ENCODE measurements around the gene CNIH1. TPM values are rescaled to one million over a fixed set of nuclear protein-coding genes. Genes with fewer than 3 reads are reported as not detected.

Gene CNIH1
- total RNA-seq, 1 experiment from 2014 or later, result 149 TPM

GRCh38 chr14:54451121-54451601, 10.0 kb upstream of the CNIH1 start:
- ChIA-PET POLR2A (no interaction called here), CTCF (no interaction called here), RAD21 (ENCODE audit: low non-redundant PET in 1 of 2, low total read pairs in 2 of 2, uncharacterized antibody in 2 of 2, unreplicated experiment in 2 of 2) (no interaction called here)
- H2AFZ ChIP-seq (ENCODE audit: low read depth, low read length, poor library complexity, severe bottlenecking), result no peak overlapping the region
- no peak for DNase-seq (ENCODE audit: low read depth, low spot score)
- TF ChIP-seq SIN3A (IDR thresholded peaks at IDR 0.05; ENCODE audit: low read depth), result no peak
- TF ChIP-seq ZBTB33 (IDR thresholded peaks at IDR 0.05; ENCODE audit: extremely low read depth, insufficient replicate concordance, low read length), result no peak
- no peak for TF ChIP-seq CBX3 (IDR thresholded peaks at IDR 0.05; ENCODE audit: low read depth)
- no peak for TF ChIP-seq POLR2A (IDR thresholded peaks at IDR 0.05; ENCODE audit: borderline replicate concordance, extremely low read depth, insufficient read depth, insufficient read length)
- TF ChIP-seq ZFX (IDR thresholded peaks at IDR 0.05), result no peak
- TF ChIP-seq MAX (IDR thresholded peaks at IDR 0.05), result no peak
- TF ChIP-seq EZH2 (IDR thresholded peaks at IDR 0.05), result no peak
- no peak for TF ChIP-seq ATF3 (IDR thresholded peaks at IDR 0.05)
- no peak for TF ChIP-seq SP1 (IDR thresholded peaks at IDR 0.05; ENCODE audit: low read depth)
- H3K9me2 ChIP-seq (ENCODE audit: insufficient read depth), result no peaks in the 10 kb centered on the region
- no peak for ATAC-seq
- no peak overlapping the region for H3K9ac ChIP-seq (ENCODE audit: low read length)
- H3K4me2 ChIP-seq (ENCODE audit: low read length), result no peak overlapping the region
- H3K4me1 ChIP-seq (ENCODE audit: control insufficient read depth in 1 of 2, insufficient read depth in 2 of 2, low read length in 2 of 2), result peaks cover under 1 to 10% of the 10 kb centered on the region in 2 experiments; a peak in 2 of 4 replicates
- H3K27me3 ChIP-seq (ENCODE audit: insufficient read depth, low read length), result no peaks in the 10 kb centered on the region
- intact Hi-C loops (cut with micrococcal nuclease), result no loop called here
- H3K36me3 ChIP-seq (ENCODE audit: control insufficient read depth in 1 of 2, insufficient read depth in 2 of 2, low read length in 2 of 2), result no peaks in the 10 kb centered on the region
- no TSS peak for BruUV-seq (replicated peaks)
- no peaks in the 10 kb centered on the region for H3K9me3 ChIP-seq (ENCODE audit: control insufficient read depth in 1 of 2, insufficient read depth in 1 of 2, low read depth in 1 of 2, low read length in 2 of 2)
- H3K27ac ChIP-seq (ENCODE audit: low read depth, low read length), result no peak overlapping the region
- H4K20me1 ChIP-seq (ENCODE audit: insufficient read depth), result no peaks in the 10 kb centered on the region
- no peaks in the 10 kb centered on the region for H3K79me2 ChIP-seq (ENCODE audit: insufficient read depth, low read length)
- no peak overlapping the region for H3K4me3 ChIP-seq (replicated peaks in 1 of 2; ENCODE audit: low read depth in 1 of 2, low read length in 2 of 2)

- no peaks in the 10 kb centered on the region for H4K20me1 ChIP-seq (ENCODE audit: insufficient read depth)
- H3K27me3 ChIP-seq (ENCODE audit: insufficient read depth, low read length), result no peaks in the 10 kb centered on the region
- ChIA-PET RAD21 (ENCODE audit: low non-redundant PET in 1 of 2, low total read pairs in 2 of 2, uncharacterized antibody in 2 of 2, unreplicated experiment in 2 of 2) (no interaction called here), CTCF (no interaction called here), POLR2A (no interaction called here)
- H2AFZ ChIP-seq (ENCODE audit: low read depth, low read length, poor library complexity, severe bottlenecking), result no peak overlapping the region
- H3K27ac ChIP-seq (ENCODE audit: low read depth, low read length), result no peak overlapping the region
- H3K9ac ChIP-seq (ENCODE audit: low read length), result no peak overlapping the region
- no peaks in the 10 kb centered on the region for H3K36me3 ChIP-seq (ENCODE audit: control insufficient read depth in 1 of 2, insufficient read depth in 2 of 2, low read length in 2 of 2)
- H3K4me1 ChIP-seq (ENCODE audit: control insufficient read depth in 1 of 2, insufficient read depth in 2 of 2, low read length in 2 of 2), result peaks cover 2 to 11% of the 10 kb centered on the region in 2 experiments; a peak in 2 of 4 replicates
- intact Hi-C loops (cut with micrococcal nuclease), result no loop called here
- H3K79me2 ChIP-seq (ENCODE audit: insufficient read depth, low read length), result no peaks in the 10 kb centered on the region
- no peak overlapping the region for H3K4me2 ChIP-seq (ENCODE audit: low read length)
- no peaks in the 10 kb centered on the region for H3K9me2 ChIP-seq (ENCODE audit: insufficient read depth)
- DNase-seq (ENCODE audit: low read depth, low spot score), result no peak
- no peak overlapping the region for H3K4me3 ChIP-seq (replicated peaks in 1 of 2; ENCODE audit: low read depth in 1 of 2, low read length in 2 of 2)
- ATAC-seq, result no peak
- BruUV-seq (replicated peaks), result no TSS peak
- H3K9me3 ChIP-seq (ENCODE audit: control insufficient read depth in 1 of 2, insufficient read depth in 1 of 2, low read depth in 1 of 2, low read length in 2 of 2), result no peaks in the 10 kb centered on the region
- TF ChIP-seq SP1 (IDR thresholded peaks at IDR 0.05; ENCODE audit: low read depth) (no peak), CEBPB (IDR thresholded peaks at IDR 0.05; ENCODE audit: low read depth) (no peak), YY1 (IDR thresholded peaks at IDR 0.05; ENCODE audit: extremely low read depth, insufficient replicate concordance, low read depth, low read length) (no peak), EZH2 (IDR thresholded peaks at IDR 0.05) (no peak), EGR1 (IDR thresholded peaks at IDR 0.05; ENCODE audit: low read depth) (no peak), REST (IDR thresholded peaks at IDR 0.05; ENCODE audit: low read depth) (no peak), ZNF274 (IDR thresholded peaks at IDR 0.05; ENCODE audit: low read depth, low read length) (no peak), SIN3A (IDR thresholded peaks at IDR 0.05; ENCODE audit: low read depth) (no peak), ELF1 (IDR thresholded peaks at IDR 0.05; ENCODE audit: borderline replicate concordance, low read depth) (no peak), FOSL1 (IDR thresholded peaks at IDR 0.05; ENCODE audit: low read depth) (no peak)
These were observed 9.4 kb upstream of the CNIH1 start for GRCh38 chr14:54450535-54450934.
